H1 (cell line): ENCODE measurements around the gene MUC5AC. TPM values are rescaled to one million over a fixed set of nuclear protein-coding genes. Genes with fewer than 3 reads are reported as not detected.

ENCODE experiments used
- CHD1 ChIP-seq: IDR thresholded peaks from 2 replicates; pipeline ENCODE4 v1.6.1; 2012; ENCODE audit warnings: low read depth, low read length, improper control_type of control experiment
- JUND ChIP-seq: IDR thresholded peaks from 2 replicates; pipeline ENCODE4 v1.6.1; 2011; ENCODE audit warnings: mild to moderate bottlenecking, improper control_type of control experiment, low read length
- POLR2AphosphoS5 ChIP-seq: IDR thresholded peaks from 2 replicates; pipeline ENCODE4 v1.6.1; 2011; ENCODE audit warnings: low read depth, low read length
- SIX5 ChIP-seq: IDR thresholded peaks from 2 replicates; pipeline ENCODE4 v1.6.1; 2011; ENCODE audit warnings: mild to moderate bottlenecking, low read depth, low read length
- TAF7 ChIP-seq: optimal IDR thresholded peaks from 2 replicates; pipeline ENCODE3; 2011; ENCODE audit warnings: low read depth, mild to moderate bottlenecking, inconsistent platforms, low read length, moderate library complexity, borderline replicate concordance
- polyA plus RNA-seq, 7 experiments: library from polyadenylated mRNA; depleted of rRNA in 3 of 7; stranded (reverse) in 5 of 7; unstranded in 2 of 7; fragments of >200 nt in 5 of 7; fragments of 200-250 nt in 2 of 7; gene quantifications; 1 replicate in 5 of 7; 2 replicates in 1 of 7; 4 replicates in 1 of 7; pipeline versions ENCODE4 v1.2.1 to v1.2.3, GENCODE V29; 2011 to 2013; ENCODE audit warnings: missing spikeins in 2 of 7, mixed read lengths in 2 of 7
- total RNA-seq: library from RNA; stranded (reverse); fragmentation: NEBNext Ultra II Directional; extraction: Animal tissue kit (Norgen Biotek cat#: 25700); gene quantifications from 2 replicates; pipeline ENCODE4 v1.2.1, GENCODE V29; 2021

MUC5AC gene
- total and polyA plus RNA-seq, 2 of the 8 experiments (the other 6 are each of a cell fraction or from before 2014, with no cell fraction given), result not detected

DNA sequence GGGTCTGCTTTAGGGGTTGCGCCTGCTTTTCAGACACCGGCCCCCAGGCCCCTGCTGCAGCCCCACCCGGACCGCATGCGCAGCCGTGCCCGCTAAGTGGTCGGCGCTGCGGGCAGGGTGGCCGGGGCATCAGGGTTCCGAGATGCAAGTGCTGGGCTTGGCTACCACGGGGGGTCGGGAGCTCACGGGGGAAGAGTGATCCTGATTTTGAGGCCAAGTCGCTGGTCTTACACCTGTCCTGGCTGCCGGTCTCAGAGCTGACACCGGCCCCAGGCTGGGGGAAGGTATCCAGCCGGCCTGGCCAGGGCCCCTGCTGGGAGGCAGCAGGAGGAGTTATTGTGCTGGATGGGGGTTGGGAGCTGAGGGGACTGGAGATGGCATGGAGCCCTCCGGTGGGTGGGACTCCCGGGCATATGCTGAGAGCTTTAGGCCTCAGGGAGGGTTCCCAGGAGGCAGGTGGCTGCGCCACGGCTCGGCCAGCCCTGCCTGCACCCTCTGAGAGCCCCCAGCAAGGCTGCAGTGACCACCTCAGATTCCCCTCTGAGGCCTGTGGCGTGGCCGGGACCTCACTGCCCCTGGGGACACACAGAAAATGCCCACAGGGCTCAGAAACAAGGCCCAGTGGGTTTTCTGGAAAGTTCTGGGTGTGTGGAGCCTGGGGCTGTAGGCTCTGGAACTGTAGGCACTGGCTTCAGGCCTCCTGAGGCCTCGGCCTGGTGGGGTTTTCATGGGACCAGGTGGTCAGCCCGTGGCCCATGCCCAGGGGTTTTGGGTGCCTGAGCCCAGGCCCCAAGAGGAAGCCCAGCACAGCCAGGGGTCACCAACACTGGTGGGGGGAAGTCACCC is 4.4 kb upstream of the MUC5AC start (continued):
- TF ChIP-seq JUND, result no peak
- TF ChIP-seq CHD1, result no peak
- TF ChIP-seq SIX5, result no peak
- TF ChIP-seq TAF7, result no peak
- no peak for TF ChIP-seq POLR2AphosphoS5
